PC-3 (cell line): ENCODE results near the gene MORC3.

Experiments used
- CTCF ChIP-seq: fragments of 300-600 bp; sonication (generic); conservative IDR thresholded peaks from 2 replicates; pipeline ENCODE4 v1.5.1; 2017; ENCODE audit warnings: antibody characterized with exemption, low read depth, mild to moderate bottlenecking, low read length
- EZH2 ChIP-seq: fragments of 300-600 bp; sonication (generic); IDR thresholded peaks from one replicate; pipeline ENCODE4 v1.6.1; 2017; ENCODE audit warnings: antibody characterized with exemption, mild to moderate bottlenecking, low read length; ENCODE audit not compliant: unreplicated experiment
- EZH2phosphoT487 ChIP-seq: fragments of 300-600 bp; sonication (generic); IDR thresholded peaks from 2 replicates; pipeline ENCODE4 v1.6.1; 2018; ENCODE audit warnings: mild to moderate bottlenecking, antibody characterized with exemption, low read length, borderline replicate concordance

DNA sequence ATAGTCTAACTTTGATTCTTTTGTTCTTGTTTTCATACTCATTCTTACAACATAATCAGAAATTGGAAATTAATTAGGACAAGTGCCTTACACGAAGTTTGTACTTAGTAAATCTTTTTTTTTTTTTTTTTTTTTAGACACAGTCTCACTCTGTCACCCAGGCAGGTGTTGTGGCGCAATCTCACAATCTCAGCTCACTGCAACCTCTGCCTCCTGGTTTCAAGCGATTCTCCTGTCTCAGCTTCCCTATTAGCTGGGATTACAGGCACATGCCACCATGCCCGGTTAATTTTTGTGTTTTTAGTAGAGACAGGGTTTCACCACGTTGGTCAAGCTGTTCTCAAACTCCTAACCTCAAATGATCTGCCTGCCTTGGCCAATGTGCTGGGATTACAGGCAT is 77.6 kb downstream of the MORC3 start:
- TF ChIP-seq CTCF (no peak), EZH2 (no peak), EZH2phosphoT487 (no peak)
